Subcutaneous abdominal adipose tissue (tissue), 5 donors: Measurements from ENCODE around the gene CAMK2B.
A peak's percentile ranks its signal among the peaks of the same experiment; 100 is the strongest.

ENCODE experiments used
- H3K27ac ChIP-seq: one replicate; pipeline ENCODE4 v1.7.0; 2013; ENCODE audit warnings: low read depth, mild to moderate bottlenecking, inconsistent platforms, low read length, moderate library complexity
- H3K27me3 ChIP-seq, 5 donors: one replicate each; pipeline ENCODE4 v1.7.0; 2013; ENCODE audit warnings: low read length in 5 of 5, inconsistent platforms in 1 of 5; ENCODE audit not compliant: control insufficient read depth in 5 of 5, insufficient read depth in 4 of 5
- H3K36me3 ChIP-seq, 5 donors: one replicate each; pipeline ENCODE4 v1.7.0; 2013; ENCODE audit warnings: low read length in 5 of 5; ENCODE audit not compliant: control insufficient read depth in 5 of 5, insufficient read depth in 5 of 5
- H3K4me1 ChIP-seq, 5 donors: one replicate each; pipeline ENCODE4 v1.7.0; 2013; ENCODE audit warnings: low read length in 5 of 5, mild to moderate bottlenecking in 3 of 5, moderate library complexity in 1 of 5; ENCODE audit not compliant: control insufficient read depth in 5 of 5, insufficient read depth in 5 of 5
- H3K4me3 ChIP-seq, 5 donors: one replicate each; pipeline ENCODE4 v1.7.0; 2013; ENCODE audit warnings: low read length in 5 of 5, low read depth in 1 of 5
- H3K9ac ChIP-seq, 5 donors: one replicate each; pipeline ENCODE4 v1.7.0; 2013; ENCODE audit warnings: low read length in 5 of 5, mild to moderate bottlenecking in 4 of 5, moderate library complexity in 3 of 5
- H3K9me3 ChIP-seq, 5 donors: one replicate each; pipeline ENCODE4 v1.7.0; 2013; ENCODE audit warnings: low read length in 5 of 5; ENCODE audit not compliant: control insufficient read depth in 5 of 5
- donor health status: healthy.
- donor health status: healthy.
- donor health status: healthy.
- donor health status: healthy.
- donor health status: healthy.

CAMK2B gene

DNA sequence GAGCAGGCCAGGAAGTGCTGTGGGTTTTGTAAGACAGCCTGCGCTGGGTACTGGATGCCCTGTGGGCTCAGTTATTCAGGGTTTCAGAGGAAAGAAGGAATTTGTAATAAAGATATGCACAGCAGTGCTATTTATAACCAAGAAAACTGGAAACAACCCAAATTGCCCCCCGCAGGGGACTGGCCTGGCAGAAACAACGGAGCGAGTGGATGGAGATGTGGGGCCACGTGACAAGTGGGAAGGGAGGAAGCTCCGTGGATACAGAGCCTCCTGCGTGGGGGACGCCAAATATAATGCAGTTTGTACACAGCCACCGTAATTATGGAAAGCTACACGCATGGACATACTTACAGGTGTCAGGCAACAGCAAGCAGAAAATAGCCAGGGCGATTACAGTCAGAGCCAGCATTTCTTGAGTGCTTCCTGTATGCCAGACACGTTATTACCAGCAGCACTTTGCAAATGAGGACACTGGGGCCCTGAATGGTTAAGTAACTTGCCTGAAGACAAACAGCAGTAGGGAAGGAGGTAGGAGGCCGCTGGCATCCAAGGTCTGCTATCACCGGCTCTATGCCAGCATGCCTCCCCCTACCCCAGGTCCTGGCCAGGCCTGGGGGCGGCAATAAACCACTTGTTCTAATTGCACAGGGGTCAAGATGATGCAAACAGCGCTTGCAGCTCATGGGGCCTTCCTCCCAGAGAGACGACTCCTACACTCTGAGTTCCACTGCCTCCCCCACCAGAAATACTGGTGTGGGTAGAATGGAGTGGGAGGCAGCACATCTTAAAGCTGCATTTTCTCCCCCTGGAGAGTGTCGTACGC is 8.7 kb upstream of the CAMK2B start:
- Histone ChIP-seq H3K27me3 (peaks cover 0 to 8% (median 0%) of the 10 kb centered on the region in 5 donors), H3K36me3 (no peaks in the 10 kb centered on the region), H3K4me1 (peaks cover 0 to 6% (median 4%) of the 10 kb centered on the region in 5 donors), H3K4me3 (no peak overlapping the region), H3K27ac (no peak overlapping the region), H3K9me3 (peaks cover 0 to 18% (median 8%) of the 10 kb centered on the region in 5 donors), H3K9ac (no peak overlapping the region)

DNA sequence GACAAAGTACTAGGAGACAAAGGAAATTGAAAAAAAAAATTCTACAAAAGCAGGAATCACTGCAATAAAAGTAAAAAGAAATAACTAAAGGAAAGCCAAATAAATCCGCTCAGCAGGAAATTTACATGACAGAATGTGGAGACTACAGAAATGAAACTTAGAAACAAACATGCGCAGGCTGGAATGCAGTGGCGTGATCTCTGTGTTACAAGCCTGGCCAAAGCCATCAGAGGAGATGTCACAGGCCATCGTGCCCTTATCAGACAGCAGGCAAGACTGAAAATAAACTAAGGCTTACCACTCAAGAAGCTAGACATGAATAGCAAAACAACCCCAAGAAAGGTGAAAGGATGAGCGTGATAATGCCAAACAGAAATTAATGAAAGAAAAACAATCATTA is 6.3 kb upstream of the CAMK2B start:
- H3K27me3 ChIP-seq: peaks cover 3 to 14% (median 10%) of the 10 kb centered on the region in 5 donors
- H3K36me3 ChIP-seq: no peaks in the 10 kb centered on the region
- no peak overlapping the region for H3K9ac ChIP-seq
- H3K4me3 ChIP-seq: no peak overlapping the region
- no peak overlapping the region for H3K27ac ChIP-seq
- H3K9me3 ChIP-seq: peaks cover 0 to 8% (median 5%) of the 10 kb centered on the region in 5 donors
- peaks cover under 1 to 6% (median 4%) of the 10 kb centered on the region in 5 donors for H3K4me1 ChIP-seq

DNA sequence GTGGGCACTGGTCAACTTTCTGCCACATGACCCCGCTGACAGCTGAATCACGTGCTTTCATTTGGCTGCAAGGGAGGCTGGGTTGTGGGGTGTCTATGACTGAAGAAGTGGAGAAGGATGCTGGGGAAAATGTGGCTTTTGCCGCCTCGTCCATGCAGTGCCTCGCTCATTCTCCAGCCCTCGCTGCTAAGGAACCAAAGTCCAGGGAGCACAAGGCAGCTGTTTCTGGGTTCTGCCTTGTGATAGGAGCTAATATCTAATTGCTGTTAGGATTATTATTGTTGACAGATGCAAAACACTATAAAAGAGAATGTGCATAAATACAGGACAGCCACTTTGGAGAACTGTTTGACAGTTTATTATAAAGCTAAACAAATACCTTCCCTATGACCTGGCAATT is 4.9 kb upstream of the CAMK2B start:
- Histone ChIP-seq H3K4me1 (peaks cover 1 to 8% (median 5%) of the 10 kb centered on the region in 5 donors), H3K27ac (no peak overlapping the region), H3K27me3 (peaks cover 13 to 23% (median 18%) of the 10 kb centered on the region in 5 donors), H3K9me3 (peaks cover 0 to 1% (median 0%) of the 10 kb centered on the region in 5 donors), H3K9ac (no peak overlapping the region), H3K4me3 (no peak overlapping the region), H3K36me3 (no peaks in the 10 kb centered on the region)

DNA sequence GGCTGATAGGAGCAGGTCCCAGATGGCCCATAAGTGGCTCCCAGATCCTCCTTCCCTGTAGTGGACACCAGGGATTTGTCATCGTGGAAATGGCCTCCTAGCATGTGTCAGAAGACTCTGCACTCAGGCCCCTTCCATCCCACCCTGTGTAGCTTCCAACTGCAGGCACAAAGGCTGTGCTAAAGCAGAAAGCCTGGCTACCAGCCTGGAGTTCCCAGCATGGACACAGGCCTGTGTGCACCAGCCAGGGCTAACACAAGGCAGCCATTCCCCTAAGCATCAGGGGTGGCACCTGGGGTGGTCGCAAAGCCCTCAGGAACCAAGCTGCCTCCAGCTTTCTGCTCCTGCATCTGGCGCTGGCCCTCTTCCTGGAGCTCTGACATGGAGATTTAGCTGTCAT is 4.5 kb upstream of the CAMK2B start:
- Histone ChIP-seq H3K9ac (no peak overlapping the region), H3K9me3 (no peaks in the 10 kb centered on the region), H3K27me3 (peaks cover 13 to 23% (median 18%) of the 10 kb centered on the region in 5 donors), H3K36me3 (no peaks in the 10 kb centered on the region), H3K4me3 (no peak overlapping the region), H3K27ac (no peak overlapping the region), H3K4me1 (peaks cover 1 to 8% (median 5%) of the 10 kb centered on the region in 5 donors)

DNA sequence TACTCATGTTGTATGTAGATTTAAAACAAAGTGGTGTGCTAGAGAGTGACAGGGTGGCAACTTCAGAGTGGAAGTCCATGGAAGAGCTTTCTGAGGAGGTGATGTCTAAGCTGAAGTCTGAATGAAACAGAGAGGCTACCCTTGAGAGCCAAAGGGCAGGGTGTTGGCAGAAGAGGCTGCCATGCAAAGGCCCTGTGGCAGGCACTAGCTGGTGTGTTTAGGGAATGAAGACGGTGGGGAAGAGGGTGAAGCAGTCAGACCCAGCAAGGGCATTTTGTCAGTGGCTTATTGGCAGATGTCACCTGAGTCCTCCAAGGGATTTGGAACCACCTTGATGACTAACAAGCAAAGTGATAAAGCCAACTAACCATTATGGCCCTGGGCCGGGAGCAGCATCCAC is 3.7 kb upstream of the CAMK2B start:
- H3K27me3 ChIP-seq: peaks cover 13 to 30% (median 25%) of the 10 kb centered on the region in 5 donors
- H3K4me1 ChIP-seq: peaks cover 1 to 10% (median 6%) of the 10 kb centered on the region in 5 donors
- no peaks in the 10 kb centered on the region for H3K36me3 ChIP-seq
- H3K9ac ChIP-seq: no peak overlapping the region
- H3K4me3 ChIP-seq: no peak overlapping the region
- no peaks in the 10 kb centered on the region for H3K9me3 ChIP-seq
- H3K27ac ChIP-seq: no peak overlapping the region

DNA sequence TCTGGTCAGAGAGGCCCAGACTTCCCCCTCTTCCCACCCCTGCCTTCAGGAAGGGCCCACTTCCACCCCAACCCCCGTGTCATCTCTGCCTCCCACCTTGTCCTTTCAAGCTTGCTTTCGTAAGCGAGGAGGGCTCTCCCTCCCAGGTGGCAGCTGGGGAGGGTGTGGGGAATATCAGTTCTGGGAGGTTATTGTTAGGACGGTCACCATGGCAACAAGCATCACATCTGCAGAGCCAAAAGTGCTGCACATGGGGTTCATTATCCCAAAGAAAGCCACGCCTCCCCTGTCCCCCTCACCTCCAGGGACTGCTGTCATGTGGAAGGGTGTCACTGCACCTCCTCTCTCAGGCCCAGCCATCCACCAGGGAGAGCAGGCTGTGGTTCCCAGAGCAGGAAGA is 2.6 kb upstream of the CAMK2B start:
- Histone ChIP-seq H3K36me3 (no peaks in the 10 kb centered on the region), H3K9me3 (no peaks in the 10 kb centered on the region), H3K4me1 (peaks cover 0 to 5% (median 3%) of the 10 kb centered on the region in 5 donors), H3K27me3 (peaks cover 18 to 35% (median 31%) of the 10 kb centered on the region in 5 donors), H3K4me3 (no peak overlapping the region), H3K27ac (no peak overlapping the region), H3K9ac (no peak overlapping the region)

DNA sequence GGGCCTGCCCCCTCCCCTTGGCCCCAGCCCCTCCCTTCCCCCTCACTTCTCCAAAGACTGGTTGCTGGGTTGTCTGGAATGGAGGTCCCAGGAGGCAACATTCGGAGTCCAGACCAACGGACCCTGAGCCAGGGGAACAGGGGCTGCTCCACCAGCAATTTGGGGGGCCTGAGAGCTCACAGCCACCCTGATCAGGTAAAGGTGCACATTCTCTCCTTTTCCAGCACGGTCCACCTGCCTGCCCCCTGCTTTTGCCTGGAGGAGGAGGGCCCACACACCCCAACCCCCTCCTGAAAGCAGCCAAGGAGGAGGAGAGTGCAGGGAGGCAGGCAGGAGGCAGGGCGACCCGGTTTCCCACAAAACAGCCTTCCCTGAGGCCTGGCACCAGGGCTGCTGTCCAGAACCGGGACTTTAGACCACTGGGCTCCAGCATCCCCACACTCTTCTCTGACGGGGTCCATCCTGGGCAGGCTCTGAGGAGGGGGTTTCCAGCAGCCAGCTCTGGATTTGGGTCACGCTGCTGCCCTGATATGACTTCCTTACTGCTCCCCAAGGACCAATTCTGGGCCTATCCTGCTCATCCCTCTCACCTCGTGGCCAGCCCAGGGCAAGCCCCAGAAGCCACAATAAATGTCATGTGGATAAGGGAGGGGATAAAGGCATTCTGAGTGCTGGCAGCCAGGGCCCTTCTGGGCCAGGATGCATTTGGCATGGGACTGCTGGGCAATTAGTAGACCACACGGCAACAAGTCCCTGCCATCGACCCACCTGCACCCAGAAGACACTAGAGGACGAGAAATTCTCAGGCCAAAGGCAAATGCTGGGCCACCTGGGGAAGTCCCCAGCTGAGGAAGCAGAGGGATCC is 1.1 kb upstream of the CAMK2B start:
- Histone ChIP-seq H3K4me3 (no peak overlapping the region), H3K27me3 (peaks cover 22 to 36% (median 31%) of the 10 kb centered on the region in 5 donors), H3K9me3 (no peaks in the 10 kb centered on the region), H3K9ac (no peak overlapping the region), H3K27ac (no peak overlapping the region), H3K4me1 (peaks cover 0 to 10% (median 5%) of the 10 kb centered on the region in 5 donors), H3K36me3 (no peaks in the 10 kb centered on the region)

DNA sequence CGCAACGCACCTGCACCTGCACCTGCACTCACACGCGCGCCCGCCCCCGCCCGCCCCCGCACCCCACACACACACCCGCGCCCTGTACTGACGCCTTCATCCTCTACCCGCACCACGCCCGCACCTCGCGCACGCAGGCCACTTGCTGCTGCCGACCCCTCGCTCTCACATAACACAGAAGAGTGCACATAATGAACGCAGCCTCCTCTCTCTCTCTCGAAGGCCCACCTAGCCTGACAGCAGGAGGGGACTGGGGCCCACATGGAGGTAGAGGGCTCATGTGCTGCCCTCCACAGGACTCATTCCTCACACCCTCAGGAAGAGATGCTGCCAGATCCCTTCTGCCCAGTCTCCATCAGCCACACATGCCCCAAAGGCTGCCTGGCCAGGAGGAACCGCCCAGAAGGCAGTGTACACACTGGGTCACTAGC is 432 bp upstream of the CAMK2B start:
- H3K27ac ChIP-seq: no peak overlapping the region
- no peaks in the 10 kb centered on the region for H3K36me3 ChIP-seq
- H3K9me3 ChIP-seq: no peaks in the 10 kb centered on the region
- no peak overlapping the region for H3K9ac ChIP-seq
- no peak overlapping the region for H3K4me3 ChIP-seq
- H3K27me3 ChIP-seq: peaks cover 22 to 36% (median 31%) of the 10 kb centered on the region in 5 donors
- H3K4me1 ChIP-seq: peaks cover 0 to 10% (median 5%) of the 10 kb centered on the region in 5 donors

DNA sequence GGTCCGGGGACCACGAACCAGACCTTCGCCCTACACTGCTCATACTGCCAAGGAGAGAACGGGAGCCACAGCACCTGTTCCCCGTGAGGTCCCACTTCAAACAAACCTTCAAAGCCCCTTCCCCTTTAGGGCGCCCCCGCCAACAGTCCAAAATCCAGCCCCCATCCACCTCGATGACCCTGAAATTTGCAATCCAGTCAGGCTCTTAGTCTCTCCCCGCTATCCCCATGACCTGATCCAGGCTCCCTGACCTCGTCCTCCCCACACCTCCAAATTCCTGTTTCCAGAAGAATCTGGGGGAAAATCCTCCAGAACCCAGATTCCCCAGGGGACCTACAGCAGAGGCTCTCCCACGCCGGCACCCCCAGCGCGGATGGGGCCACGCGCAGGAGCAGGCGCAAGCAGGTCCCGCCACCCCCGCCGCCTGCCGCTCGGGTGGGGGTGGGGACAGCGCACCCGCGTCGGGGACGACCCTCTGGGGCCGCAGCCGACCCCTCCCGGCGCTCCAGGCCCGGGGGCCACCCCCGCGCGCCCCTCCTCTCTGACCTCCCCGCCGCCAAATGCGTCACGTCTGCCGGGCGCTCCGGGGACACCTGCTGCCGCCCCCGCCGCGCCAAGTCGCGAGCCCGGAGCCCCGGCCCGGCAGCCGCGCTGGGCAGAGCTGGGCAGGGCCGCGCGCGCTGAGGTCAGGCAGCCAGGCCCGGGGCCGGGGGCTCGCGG is 753 bp downstream of the CAMK2B start:
- Histone ChIP-seq H3K4me1 (peaks cover 0 to 13% (median 5%) of the 10 kb centered on the region in 5 donors), H3K9ac (no peak overlapping the region), H3K27ac (no peak overlapping the region), H3K36me3 (no peaks in the 10 kb centered on the region), H3K4me3 (peak overlapping the region in 1 of 5 donors; percentile 17), H3K9me3 (no peaks in the 10 kb centered on the region), H3K27me3 (peaks cover 22 to 36% (median 27%) of the 10 kb centered on the region in 5 donors)
